ENCODE measurements around the gene CFTR.
"Not testable (repeated sequence)": the region's sequence is repeated elsewhere in the genome, so short reads cannot be mapped to it uniquely, and the experiment has no call there.

CFTR gene

GRCh38 chr7:117502331-117502730 is 22.5 kb downstream of the CFTR start:
- no peak for DNase-seq

GRCh38 chr7:117505238-117505637 is 25.4 kb downstream of the CFTR start:
- no peak for DNase-seq

- no peak for DNase-seq
Observed at GRCh38 chr7:117508676-117509075, 28.9 kb downstream of the CFTR start.

- not testable (repeated sequence) for DNase-seq
Observed at GRCh38 chr7:117517194-117517593, 37.4 kb downstream of the CFTR start.

- no peak for DNase-seq
Observed at GRCh38 chr7:117530390-117530789, 50.6 kb downstream of the CFTR start.

GRCh38 chr7:117531595-117532244 is 51.9 kb downstream of the CFTR start:
- DNase-seq, result no peak

GRCh38 chr7:117538053-117538452 is 58.2 kb downstream of the CFTR start:
- DNase-seq, result no peak

GRCh38 chr7:117544061-117544460 is 64.2 kb downstream of the CFTR start:
- no peak for DNase-seq

GRCh38 chr7:117548035-117548434 is 68.2 kb downstream of the CFTR start:
- no peak for DNase-seq

GRCh38 chr7:117550625-117551024 is 70.8 kb downstream of the CFTR start:
- no peak for DNase-seq

- no peak for DNase-seq
Observed at GRCh38 chr7:117552660-117553059, 72.8 kb downstream of the CFTR start.

GRCh38 chr7:117555260-117555659 is 75.4 kb downstream of the CFTR start:
- no peak for DNase-seq

GRCh38 chr7:117559391-117559790 is 79.6 kb downstream of the CFTR start:
- DNase-seq, result no peak

GRCh38 chr7:117560030-117560429 is 80.2 kb downstream of the CFTR start:
- DNase-seq, result no peak

- no peak for DNase-seq
Observed at GRCh38 chr7:117562759-117563158, 82.9 kb downstream of the CFTR start.

GRCh38 chr7:117564080-117564479 is 84.3 kb downstream of the CFTR start:
- DNase-seq, result no peak

- DNase-seq, result no peak
Observed at GRCh38 chr7:117564627-117565026, 84.8 kb downstream of the CFTR start.

- DNase-seq, result no peak
Observed at GRCh38 chr7:117565226-117565625, 85.4 kb downstream of the CFTR start.

GRCh38 chr7:117567781-117568180 is 88.0 kb downstream of the CFTR start:
- no peak for DNase-seq

- no peak for DNase-seq
Observed at GRCh38 chr7:117572856-117573620, 93.2 kb downstream of the CFTR start.

- DNase-seq, result no peak
Observed at GRCh38 chr7:117581424-117581823, 101.6 kb downstream of the CFTR start.

- DNase-seq, result no peak
Observed at GRCh38 chr7:117582219-117582704, 102.4 kb downstream of the CFTR start.

GRCh38 chr7:117587931-117588330 is 108.1 kb downstream of the CFTR start:
- no peak for DNase-seq

GRCh38 chr7:117588352-117588794 is 108.5 kb downstream of the CFTR start:
- no peak for DNase-seq

Data from activated CD8-positive, alpha-beta memory T cell treated with anti-CD3 and anti-CD28 coated beads, Interleukin-2, amount 50 U/mL, for 48 hours (primary cell).